ENCODE results near the gene NELL1.

The NELL1 gene

GRCh38 chr11:21430537-21430936, 761.2 kb downstream of the NELL1 start:
- H3K36me3 ChIP-seq (ENCODE audit: insufficient read depth, low read length): no peaks in the 10 kb centered on the region
- no peak for TF ChIP-seq EZH2phosphoT487 (IDR thresholded peaks at IDR 0.05; ENCODE audit: borderline replicate concordance)
- no peak for TF ChIP-seq CTCF (conservative IDR thresholded peaks at IDR 0.05; ENCODE audit: low read length)
- H4K20me1 ChIP-seq (ENCODE audit: insufficient read depth, low read length, poor library complexity, severe bottlenecking): no peaks in the 10 kb centered on the region

GRCh38 chr11:21446939-21447590, 777.7 kb downstream of the NELL1 start:
- no peak for TF ChIP-seq CTCF (conservative IDR thresholded peaks at IDR 0.05; ENCODE audit: low read length)
- no peak for TF ChIP-seq EZH2phosphoT487 (IDR thresholded peaks at IDR 0.05; ENCODE audit: borderline replicate concordance)
- Histone ChIP-seq H4K20me1 (ENCODE audit: insufficient read depth, low read length, poor library complexity, severe bottlenecking) (no peaks in the 10 kb centered on the region), H3K4me2 (ENCODE audit: low read depth, low read length, poor library complexity, severe bottlenecking) (no peak overlapping the region), H3K27me3 (ENCODE audit: insufficient read depth, low read length, poor library complexity, severe bottlenecking) (no peaks in the 10 kb centered on the region), H3K4me3 (ENCODE audit: low read length, poor library complexity, severe bottlenecking) (no peak overlapping the region), H3K9ac (ENCODE audit: low read depth, low read length, poor library complexity, severe bottlenecking) (no peak overlapping the region), H3K9me3 (ENCODE audit: insufficient read depth, low read depth, low read length) (no peaks in the 10 kb centered on the region), H3K79me2 (ENCODE audit: insufficient read depth, low read length) (no peaks in the 10 kb centered on the region), H3K9me2 (replicated peaks; ENCODE audit: low read depth, low read length) (no peaks in the 10 kb centered on the region), H2AFZ (ENCODE audit: low read length) (no peak overlapping the region), H3K36me3 (ENCODE audit: insufficient read depth, low read length) (no peaks in the 10 kb centered on the region), H3K4me1 (ENCODE audit: insufficient read depth, low read length, poor library complexity, severe bottlenecking) (no peaks in the 10 kb centered on the region), H3F3A (ENCODE audit: low read depth) (no peaks in the 10 kb centered on the region)

More at GRCh38 chr11:21430537-21430936, 761.2 kb downstream of the NELL1 start:
- H3K9me3 ChIP-seq (ENCODE audit: insufficient read depth, low read depth, low read length): no peaks in the 10 kb centered on the region
- H3K27me3 ChIP-seq (ENCODE audit: insufficient read depth, low read length, poor library complexity, severe bottlenecking): no peaks in the 10 kb centered on the region
- H3K4me1 ChIP-seq (ENCODE audit: insufficient read depth, low read length, poor library complexity, severe bottlenecking): no peaks in the 10 kb centered on the region
- no peak overlapping the region for H3K4me2 ChIP-seq (ENCODE audit: low read depth, low read length, poor library complexity, severe bottlenecking)
- no peak overlapping the region for H3K4me3 ChIP-seq (ENCODE audit: low read length, poor library complexity, severe bottlenecking)
- no peak overlapping the region for H3K9ac ChIP-seq (ENCODE audit: low read depth, low read length, poor library complexity, severe bottlenecking)
- H2AFZ ChIP-seq (ENCODE audit: low read length): no peak overlapping the region
- no peaks in the 10 kb centered on the region for H3F3A ChIP-seq (ENCODE audit: low read depth)
- H3K9me2 ChIP-seq (replicated peaks; ENCODE audit: low read depth, low read length): 0 out of 2 replicates have a peak, but pooled peaks cover 4% of the 10 kb centered on the region
- H3K79me2 ChIP-seq (ENCODE audit: insufficient read depth, low read length): no peaks in the 10 kb centered on the region

GRCh38 chr11:21447871-21448270, 778.5 kb downstream of the NELL1 start:
- Histone ChIP-seq H3K27me3 (ENCODE audit: insufficient read depth, low read length, poor library complexity, severe bottlenecking) (no peaks in the 10 kb centered on the region), H4K20me1 (ENCODE audit: insufficient read depth, low read length, poor library complexity, severe bottlenecking) (no peaks in the 10 kb centered on the region), H2AFZ (ENCODE audit: low read length) (no peak overlapping the region), H3K4me2 (ENCODE audit: low read depth, low read length, poor library complexity, severe bottlenecking) (no peak overlapping the region), H3K4me1 (ENCODE audit: insufficient read depth, low read length, poor library complexity, severe bottlenecking) (no peaks in the 10 kb centered on the region), H3K9ac (ENCODE audit: low read depth, low read length, poor library complexity, severe bottlenecking) (no peak overlapping the region), H3K9me2 (replicated peaks; ENCODE audit: low read depth, low read length) (no peaks in the 10 kb centered on the region), H3K79me2 (ENCODE audit: insufficient read depth, low read length) (no peaks in the 10 kb centered on the region), H3F3A (ENCODE audit: low read depth) (no peaks in the 10 kb centered on the region), H3K9me3 (ENCODE audit: insufficient read depth, low read depth, low read length) (no peaks in the 10 kb centered on the region), H3K36me3 (ENCODE audit: insufficient read depth, low read length) (no peaks in the 10 kb centered on the region), H3K4me3 (ENCODE audit: low read length, poor library complexity, severe bottlenecking) (no peak overlapping the region)
- TF ChIP-seq CTCF (conservative IDR thresholded peaks at IDR 0.05; ENCODE audit: low read length): no peak
